T-cell (primary cell): ENCODE measurements around the gene ATRAID. TPM values are rescaled to one million over a fixed set of nuclear protein-coding genes. Genes with fewer than 3 reads are reported as not detected.
A peak's percentile ranks its signal among the peaks of the same experiment; 100 is the strongest.
"Not testable (repeated sequence)": the region's sequence is repeated elsewhere in the genome, so short reads cannot be mapped to it uniquely, and the experiment has no call there.

Source experiments
- ATAC-seq, 4 experiments: fragments of 200-7000 bp in 3 of 4; fragments of 150-1000 bp in 1 of 4; cut with Tn5 transposase; replicated peaks in 1 of 4; 1 replicate in 3 of 4; 2 replicates in 1 of 4; pipeline ENCODE4 v1.10.0; 2021; ENCODE audit warnings: moderate library complexity in 3 of 4, mild to moderate bottlenecking in 2 of 4, moderate number of reproducible peaks in 1 of 4
- CTCF ChIA-PET, 2 donors: fragments of 300-600 bp; sonication (Branson Sonifier 250); formaldehyde crosslinking; loops; one replicate each; lab custom pipeline; 2022; ENCODE audit warnings: antibody characterized with exemption in 2 of 2; lab: Charles Lee
- POLR2A ChIA-PET, 2 donors: fragments of 300-600 bp; sonication (Branson Sonifier 250); formaldehyde crosslinking; loops; one replicate each; lab custom pipeline; 2022; ENCODE audit warnings: antibody characterized with exemption in 2 of 2; lab: Charles Lee
- DNase-seq, 35 experiments: peaks; one replicate each; pipeline versions ENCODE4 v3.0.0 to v3.0.0-alpha.2; 2013 to 2023
- H3K27ac ChIP-seq: one replicate; pipeline ENCODE4 v1.5.1; 2013; ENCODE audit warnings: low read length
- H3K27me3 ChIP-seq, 2 experiments: replicated peaks in 1 of 2; 1 replicate in 1 of 2; 2 replicates in 1 of 2; pipeline versions ENCODE4 v1.6.1 to v1.7.0; 2013; ENCODE audit warnings: low read length in 1 of 2, mixed read lengths in 1 of 2; ENCODE audit not compliant: control insufficient read depth in 2 of 2, insufficient read depth in 2 of 2; ENCODE audit errors: extremely low read depth in 1 of 2
- H3K36me3 ChIP-seq, 2 donors: 1 replicate in 1 of 2; 2 replicates in 1 of 2; pipeline versions ENCODE4 v1.6.1 to v1.7.0; 2013; ENCODE audit warnings: low read length in 1 of 2; ENCODE audit not compliant: control insufficient read depth in 2 of 2, insufficient read depth in 1 of 2; ENCODE audit errors: extremely low read depth in 1 of 2
- H3K4me1 ChIP-seq, 2 experiments: 1 replicate in 1 of 2; 2 replicates in 1 of 2; pipeline versions ENCODE4 v1.6.1 to v1.7.0; 2013; ENCODE audit warnings: low read length in 2 of 2, mixed read lengths in 1 of 2; ENCODE audit not compliant: insufficient read depth in 2 of 2, control insufficient read depth in 1 of 2; ENCODE audit errors: extremely low read depth in 1 of 2
- H3K4me3 ChIP-seq, 2 donors: 1 replicate in 1 of 2; 2 replicates in 1 of 2; pipeline versions ENCODE4 v1.5.1 to v1.7.0; 2013; ENCODE audit warnings: mild to moderate bottlenecking in 2 of 2, low read length in 1 of 2, moderate library complexity in 1 of 2; ENCODE audit not compliant: control insufficient read depth in 1 of 2; ENCODE audit errors: extremely low read depth in 1 of 2
- H3K9me3 ChIP-seq: 2 replicates; pipeline ENCODE4 v1.7.0; 2013
- H3K27ac Mint-ChIP-seq, 2 donors: one replicate each; pipeline ENCODE4 v1.8.0; 2020 to 2021; ENCODE audit warnings: mild to moderate bottlenecking in 2 of 2, mixed read lengths in 2 of 2
- H3K27me3 Mint-ChIP-seq, 2 donors: one replicate each; pipeline ENCODE4 v1.8.0; 2021 to 2022; ENCODE audit warnings: mixed read lengths in 2 of 2
- H3K36me3 Mint-ChIP-seq: one replicate; pipeline ENCODE4 v1.8.0; 2021; ENCODE audit warnings: mixed read lengths
- H3K4me1 Mint-ChIP-seq, 3 donors: one replicate each; pipeline ENCODE4 v1.8.0; 2020 to 2022; ENCODE audit warnings: mixed read lengths in 3 of 3, mild to moderate bottlenecking in 1 of 3
- H3K4me3 Mint-ChIP-seq, 3 donors: one replicate each; pipeline ENCODE4 v1.8.0; 2020 to 2022; ENCODE audit warnings: mild to moderate bottlenecking in 3 of 3, mixed read lengths in 3 of 3, moderate library complexity in 3 of 3
- H3K9me3 Mint-ChIP-seq, 3 donors: one replicate each; pipeline ENCODE4 v1.8.0; 2020 to 2022; ENCODE audit warnings: mixed read lengths in 3 of 3
- WGBS: methylation state at CpG from one replicate; pipeline ENCODE4 v1.1.5; 2013; ENCODE audit warnings: missing lambda C conversion rate; ENCODE audit not compliant: insufficient coverage; 5-methylcytosine and 5-hydroxymethylcytosine counted together
- total RNA-seq, 35 experiments: library from RNA in 6 of 35; stranded (reverse) in 6 of 35; fragments of 120-200 nt in 1 of 35; gene quantifications; one replicate each; pipeline versions ENCODE4 v1.2.1 to v1.2.4 and lab custom pipeline; 2013 to 2026

Gene ATRAID
- total RNA-seq, 5 donors from 2014 or later (not counting 1 experiment from before 2014, with no cell fraction given) = 78.9 to 106 (median 96.0) TPM

DNA sequence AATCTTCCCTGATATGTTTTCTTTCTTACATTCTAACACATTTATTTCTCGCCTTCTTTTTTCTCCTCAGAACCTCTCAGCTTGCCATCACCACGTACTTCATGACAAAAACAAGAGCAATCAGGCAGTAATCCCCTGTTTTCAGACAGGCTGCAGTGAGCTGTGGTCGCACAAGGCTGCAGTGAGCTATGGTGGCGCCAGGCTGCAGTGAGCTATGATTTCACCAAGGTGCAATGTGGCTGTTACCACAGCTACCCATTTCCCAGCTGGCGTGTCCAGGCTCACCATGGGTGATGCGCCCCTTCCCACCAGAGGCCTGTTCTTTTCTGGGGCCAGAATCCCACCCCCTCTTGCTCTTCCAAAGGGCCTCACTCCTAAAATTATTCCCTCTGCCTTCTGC lies 37.2 kb upstream of the ATRAID start:
- ChIA-PET POLR2A (no interaction called here), CTCF (interaction anchor here in 1 of 2 donors (0.7 kb wide), 1 partner anchor 17 kb away, joined by 3 read pairs; no protein-coding TSS in a partner anchor)
- 69% methylated on average over 6 of the region's 6 CpGs for WGBS
- H3K27ac Mint-ChIP-seq = no peak overlapping the region
- Histone ChIP-seq H3K4me1 (peaks cover 0 to 8% of the 10 kb centered on the region in 2 experiments), H3K27me3 (peaks cover 2 to 37% of the 10 kb centered on the region in 2 experiments), H3K9me3 (no peaks in the 10 kb centered on the region), H3K4me3 (no peak overlapping the region), H3K36me3 (no peaks in the 10 kb centered on the region), H3K27ac (no peak overlapping the region)
- peaks cover 0 to 4% (median 4%) of the 10 kb centered on the region in 3 donors for H3K4me1 Mint-ChIP-seq
- no peaks in the 10 kb centered on the region for H3K36me3 Mint-ChIP-seq
- H3K4me3 Mint-ChIP-seq = no peak overlapping the region
- DNase-seq = no peak
- peaks cover 21 to 23% of the 10 kb centered on the region in 2 donors for H3K27me3 Mint-ChIP-seq
- no peaks in the 10 kb centered on the region for H3K9me3 Mint-ChIP-seq
- ATAC-seq = no peak

DNA sequence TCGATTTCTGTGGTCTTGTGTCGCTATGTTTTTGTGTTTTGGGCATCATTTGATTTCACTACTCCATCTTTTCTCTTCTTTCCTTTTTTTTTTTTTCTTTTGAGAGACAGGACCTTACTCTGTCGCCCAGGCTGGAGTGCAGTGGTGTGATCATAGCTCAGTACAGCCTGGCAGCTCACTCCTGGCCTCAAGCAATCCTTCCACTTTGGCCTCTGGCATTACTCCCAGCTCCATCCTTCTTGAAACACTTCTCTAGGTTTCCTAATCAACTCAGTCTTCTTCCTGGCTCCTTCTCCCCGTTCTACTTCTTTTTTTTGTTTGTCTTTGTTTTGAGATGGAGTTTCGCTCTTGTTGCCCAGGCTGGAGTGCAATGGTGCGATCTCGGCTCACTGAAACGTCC lies 36.5 kb upstream of the ATRAID start:
- ChIA-PET POLR2A (interaction anchor here in 1 of 2 donors (0.5 kb wide), 1 partner anchor 31 kb away, joined by 5 read pairs; no protein-coding TSS in a partner anchor), CTCF (interaction anchor here in 1 of 2 donors (0.7 to 1.4 kb wide), 2 partner anchors 16 to 97 kb away, joined by 3 to 4 read pairs; no protein-coding TSS in a partner anchor)
- Histone ChIP-seq H3K27ac (no peak overlapping the region), H3K4me3 (no peak overlapping the region), H3K4me1 (peaks cover 0 to 2% of the 10 kb centered on the region in 2 experiments), H3K36me3 (no peaks in the 10 kb centered on the region), H3K9me3 (no peaks in the 10 kb centered on the region), H3K27me3 (peaks cover 2 to 31% of the 10 kb centered on the region in 2 experiments)
- Mint-ChIP-seq H3K27me3 (peaks cover 25 to 27% of the 10 kb centered on the region in 2 donors), H3K27ac (no peak overlapping the region), H3K9me3 (no peaks in the 10 kb centered on the region), H3K36me3 (no peaks in the 10 kb centered on the region), H3K4me3 (no peak overlapping the region), H3K4me1 (peaks cover 0 to 2% (median 2%) of the 10 kb centered on the region in 3 donors)
- DNase-seq = no peak
- ATAC-seq = no peak
- WGBS = 73% methylated on average over 4 of the region's 8 CpGs

DNA sequence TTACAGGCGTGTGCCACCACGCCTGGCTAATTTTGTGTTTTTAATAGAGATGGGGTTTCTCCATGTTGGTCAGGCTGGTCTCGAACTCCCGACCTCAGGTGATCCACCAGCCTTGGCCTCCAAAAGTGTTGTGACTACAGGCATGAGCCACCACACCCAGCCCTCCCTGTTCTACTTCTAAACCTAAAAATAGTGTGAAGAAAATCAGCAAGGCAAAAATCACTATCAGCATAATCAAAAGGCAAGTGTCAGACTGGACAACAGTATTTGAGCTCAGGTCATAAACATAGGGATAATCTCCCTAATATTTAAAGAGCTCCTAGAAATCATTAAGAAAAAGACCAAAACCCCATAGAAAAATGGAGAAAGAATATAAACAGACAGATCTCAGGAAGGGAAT lies 36.1 kb upstream of the ATRAID start:
- H3K27me3 ChIP-seq = peaks cover 2 to 30% of the 10 kb centered on the region in 2 experiments
- H3K27me3 Mint-ChIP-seq = peaks cover 24 to 29% of the 10 kb centered on the region in 2 donors
- H3K4me1 ChIP-seq, H3K27ac Mint-ChIP-seq, H3K27ac ChIP-seq, ATAC-seq, H3K4me1 Mint-ChIP-seq, H3K4me3 ChIP-seq, H3K4me3 Mint-ChIP-seq, H3K36me3 ChIP-seq, H3K9me3 ChIP-seq, DNase-seq, H3K9me3 Mint-ChIP-seq, H3K36me3 Mint-ChIP-seq: not testable (repeated sequence)
- ChIA-PET POLR2A (interaction anchor here in 1 of 2 donors (0.5 kb wide), 1 partner anchor 31 kb away, joined by 5 read pairs; no protein-coding TSS in a partner anchor), CTCF (interaction anchor here in 1 of 2 donors (1.4 kb wide), 1 partner anchor 96 kb away, joined by 4 read pairs; no protein-coding TSS in a partner anchor)
- WGBS = no CpG with 5 or more reads among the region's 4 CpGs

DNA sequence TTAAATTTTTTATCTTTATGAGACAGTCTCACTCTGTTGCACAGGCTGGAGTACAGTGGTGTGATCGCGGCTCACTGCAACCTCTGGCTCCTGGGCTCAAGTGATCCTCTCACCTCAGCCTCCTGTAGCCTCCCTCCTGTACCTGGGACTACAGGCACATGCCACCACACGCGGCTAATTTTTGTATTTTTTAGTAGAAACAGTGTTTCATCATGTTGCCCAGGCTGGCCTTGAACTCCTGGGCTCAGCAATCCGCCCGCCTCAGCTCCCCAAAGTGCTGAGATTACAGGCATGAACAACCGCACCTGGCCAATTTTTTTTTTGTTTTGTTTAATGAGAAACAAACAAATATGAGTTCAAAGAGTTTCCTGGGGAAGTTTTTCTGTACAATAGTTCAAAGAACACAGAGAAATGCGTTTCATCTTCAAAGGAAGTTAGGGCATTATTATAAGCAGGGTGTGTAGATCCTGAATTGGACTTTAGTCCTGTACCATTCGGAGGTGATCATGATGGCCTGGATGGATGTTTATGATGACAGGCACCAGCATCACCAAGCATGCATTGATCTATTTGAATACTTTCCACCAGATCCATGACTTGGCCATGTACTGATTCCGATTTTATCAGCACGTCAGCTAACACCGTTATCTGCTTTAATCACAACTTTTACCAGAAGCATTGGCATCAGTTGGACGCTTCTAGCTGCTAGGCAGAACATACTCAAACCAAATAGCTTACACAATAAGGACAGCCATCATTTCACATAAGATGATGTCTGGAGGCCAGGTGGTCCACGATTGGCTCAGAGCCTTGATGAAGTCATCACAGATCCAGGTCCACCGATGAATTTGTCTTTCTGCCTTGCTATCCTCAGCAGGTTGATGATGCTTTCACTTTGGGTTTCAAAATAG lies 34.1 kb upstream of the ATRAID start:
- Histone ChIP-seq H3K27me3 (peaks cover 2 to 36% of the 10 kb centered on the region in 2 experiments), H3K27ac (no peak overlapping the region), H3K9me3 (no peaks in the 10 kb centered on the region), H3K4me3 (no peak overlapping the region), H3K36me3 (no peaks in the 10 kb centered on the region), H3K4me1 (no peaks in the 10 kb centered on the region)
- no peaks in the 10 kb centered on the region for H3K36me3 Mint-ChIP-seq
- 79% methylated on average over 5 of the region's 15 CpGs for whole genome bisulfite sequencing
- ChIA-PET CTCF (interaction anchor here (0.6 to 0.7 kb wide), 4 partner anchors 11 to 107 kb away, joined by 4 to 7 read pairs (median 4); no protein-coding TSS in a partner anchor), POLR2A (no interaction called here)
- no peak overlapping the region for H3K27ac Mint-ChIP-seq
- H3K9me3 Mint-ChIP-seq = no peaks in the 10 kb centered on the region
- no peak overlapping the region for H3K4me3 Mint-ChIP-seq
- peaks cover 32 to 37% of the 10 kb centered on the region in 2 donors for H3K27me3 Mint-ChIP-seq
- DNase-seq (no peak), ATAC-seq (no peak)
- H3K4me1 Mint-ChIP-seq = no peaks in the 10 kb centered on the region

DNA sequence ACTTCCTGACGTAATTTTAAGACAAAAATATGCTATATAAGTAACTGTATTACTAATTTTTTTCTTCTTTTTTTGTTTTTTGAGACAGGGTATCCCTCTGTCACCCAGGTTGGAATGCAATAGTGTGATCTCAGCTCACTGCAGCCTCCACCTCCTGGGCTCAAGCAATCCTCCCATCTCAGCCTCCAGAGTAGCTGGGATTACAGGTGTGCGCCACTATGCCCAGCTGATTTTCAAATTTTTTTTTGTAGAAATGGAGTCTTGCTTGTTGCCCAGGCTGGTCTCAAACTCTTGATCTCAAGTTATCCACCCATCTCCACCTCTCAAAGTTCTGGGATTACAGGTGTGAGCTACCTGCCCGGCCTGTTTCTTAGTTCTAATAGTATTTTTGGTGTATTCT lies 33.4 kb upstream of the ATRAID start:
- Mint-ChIP-seq H3K4me3 (no peak overlapping the region), H3K9me3 (no peaks in the 10 kb centered on the region), H3K27me3 (peaks cover 33 to 38% of the 10 kb centered on the region in 2 donors), H3K4me1 (no peaks in the 10 kb centered on the region), H3K27ac (no peak overlapping the region), H3K36me3 (no peaks in the 10 kb centered on the region)
- peaks cover 0 to 33% of the 10 kb centered on the region in 2 experiments for H3K27me3 ChIP-seq
- ChIA-PET POLR2A (no interaction called here), CTCF (no interaction called here)
- no peaks in the 10 kb centered on the region for H3K4me1 ChIP-seq
- no peaks in the 10 kb centered on the region for H3K9me3 ChIP-seq
- no peak overlapping the region for H3K4me3 ChIP-seq
- no CpG with 5 or more reads among the region's 3 CpGs for WGBS
- ATAC-seq = no peak
- H3K27ac ChIP-seq = no peak overlapping the region
- H3K36me3 ChIP-seq = no peaks in the 10 kb centered on the region
- DNase-seq = no peak

DNA sequence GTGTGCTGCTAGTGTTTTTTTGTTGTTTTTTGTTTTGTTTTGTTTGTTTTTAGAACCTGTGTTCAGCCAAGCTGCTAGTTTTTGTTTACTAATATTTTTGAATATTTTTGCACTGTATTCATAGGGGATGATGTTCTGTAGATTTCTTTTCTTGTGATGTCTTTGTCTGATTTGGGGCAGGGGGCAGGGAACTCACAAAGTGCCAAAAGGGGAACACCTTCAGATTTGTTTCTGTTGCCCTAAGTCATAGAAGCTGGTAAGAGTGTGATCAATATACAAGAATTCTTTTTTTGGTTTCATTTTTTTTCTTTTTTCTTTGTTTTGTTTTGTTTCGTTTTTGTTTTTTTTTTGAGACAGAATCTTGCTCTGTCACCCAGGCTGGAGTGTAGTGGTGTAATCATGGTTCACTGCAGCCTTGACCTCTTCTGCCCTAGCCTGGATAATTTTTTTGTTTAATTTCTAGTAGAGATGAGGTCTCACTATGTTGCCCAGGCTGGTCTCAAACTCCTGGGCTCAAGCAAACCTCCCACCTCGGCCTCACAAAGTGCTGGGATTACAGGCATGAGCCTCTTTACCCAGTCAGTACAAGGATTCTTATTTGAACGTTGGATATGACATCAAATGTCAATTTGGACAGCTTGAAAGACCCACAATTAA lies 32.4 kb upstream of the ATRAID start:
- H3K36me3 Mint-ChIP-seq = no peaks in the 10 kb centered on the region

More for the DNA sequence above, 32.4 kb upstream of the ATRAID start:
- Mint-ChIP-seq H3K4me1 (no peaks in the 10 kb centered on the region), H3K9me3 (no peaks in the 10 kb centered on the region), H3K27ac (peak overlapping the region in 1 of 2 donors; percentile 56), H3K4me3 (no peak overlapping the region), H3K27me3 (peaks cover 37 to 40% of the 10 kb centered on the region in 2 donors)
- H3K27ac ChIP-seq = no peak overlapping the region
- no CpG with 5 or more reads among the region's 3 CpGs for WGBS
- no peaks in the 10 kb centered on the region for H3K36me3 ChIP-seq
- no peaks in the 10 kb centered on the region for H3K9me3 ChIP-seq
- peaks cover 0 to 35% of the 10 kb centered on the region in 2 experiments for H3K27me3 ChIP-seq
- no peaks in the 10 kb centered on the region for H3K4me1 ChIP-seq
- ChIA-PET CTCF (no interaction called here), POLR2A (no interaction called here)
- no peak overlapping the region for H3K4me3 ChIP-seq
- no peak for DNase-seq
- no peak for ATAC-seq
